ENCODE results near the gene ABCA6.
"Not testable (repeated sequence)": the region's sequence is repeated elsewhere in the genome, so short reads cannot be mapped to it uniquely, and the experiment has no call there.

ABCA6 gene

DNA sequence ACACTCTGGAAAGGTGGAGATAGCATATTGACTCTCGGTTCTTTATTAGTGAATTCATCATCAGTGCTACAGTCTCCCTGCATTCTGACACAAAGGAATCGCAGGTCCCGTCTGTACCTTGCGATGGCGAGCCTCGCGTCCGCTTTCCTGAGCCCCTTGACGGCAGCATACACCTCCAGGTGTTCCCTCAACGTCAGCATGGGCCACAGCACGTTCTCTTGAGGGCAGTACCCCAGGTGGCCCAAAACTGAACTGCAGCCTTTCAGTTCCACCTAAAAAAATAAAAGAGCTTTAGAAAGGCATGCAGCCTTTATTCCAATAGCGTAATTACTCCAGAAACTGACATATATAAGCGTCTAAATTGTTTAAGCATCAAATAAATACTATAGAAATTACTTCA lies 56.8 kb downstream of the ABCA6 start:
- H3K4me3 ChIP-seq (ENCODE audit: low read length): no peak overlapping the region
- no peaks in the 10 kb centered on the region for H3K4me1 ChIP-seq (ENCODE audit: control insufficient read depth, low read length)
- H4K20me1 ChIP-seq (ENCODE audit: control insufficient read depth, insufficient read depth, low read depth, low read length): no peaks in the 10 kb centered on the region
- H3K27ac ChIP-seq (ENCODE audit: low read depth, low read length): no peak overlapping the region
- H3F3A ChIP-seq (ENCODE audit: control insufficient read depth, insufficient read depth): no peaks in the 10 kb centered on the region
- no peaks in the 10 kb centered on the region for H3K36me3 ChIP-seq (ENCODE audit: control insufficient read depth, low read length)
- H3K79me2 ChIP-seq (ENCODE audit: control insufficient read depth, low read length): no peaks in the 10 kb centered on the region
- H3K9me2 ChIP-seq (replicated peaks; ENCODE audit: control insufficient read depth, low read length): no peaks in the 10 kb centered on the region
- no peak overlapping the region for H3K4me2 ChIP-seq (ENCODE audit: low read length)
- TF ChIP-seq EZH2phosphoT487 (IDR thresholded peaks at IDR 0.05; ENCODE audit: borderline replicate concordance, low read length): no peak
- no peaks in the 10 kb centered on the region for H3K9me3 ChIP-seq (ENCODE audit: control insufficient read depth, insufficient read depth, low read length)
- H3K27me3 ChIP-seq (ENCODE audit: control insufficient read depth, low read length): no peaks in the 10 kb centered on the region

- H3F3A ChIP-seq (ENCODE audit: control insufficient read depth, insufficient read depth): no peaks in the 10 kb centered on the region
- no peak overlapping the region for H3K4me2 ChIP-seq (ENCODE audit: low read length)
- H3K4me3 ChIP-seq (ENCODE audit: low read length): no peak overlapping the region
- no peaks in the 10 kb centered on the region for H3K27me3 ChIP-seq (ENCODE audit: control insufficient read depth, low read length)
- H3K4me1 ChIP-seq (ENCODE audit: control insufficient read depth, low read length): no peaks in the 10 kb centered on the region
- no peaks in the 10 kb centered on the region for H4K20me1 ChIP-seq (ENCODE audit: control insufficient read depth, insufficient read depth, low read depth, low read length)
- H3K27ac ChIP-seq (ENCODE audit: low read depth, low read length): no peak overlapping the region
- no peaks in the 10 kb centered on the region for H3K9me2 ChIP-seq (replicated peaks; ENCODE audit: control insufficient read depth, low read length)
- no peaks in the 10 kb centered on the region for H3K79me2 ChIP-seq (ENCODE audit: control insufficient read depth, low read length)
- H3K9me3 ChIP-seq (ENCODE audit: control insufficient read depth, insufficient read depth, low read length): no peaks in the 10 kb centered on the region
- no peaks in the 10 kb centered on the region for H3K36me3 ChIP-seq (ENCODE audit: control insufficient read depth, low read length)
- TF ChIP-seq, protein P1, sequence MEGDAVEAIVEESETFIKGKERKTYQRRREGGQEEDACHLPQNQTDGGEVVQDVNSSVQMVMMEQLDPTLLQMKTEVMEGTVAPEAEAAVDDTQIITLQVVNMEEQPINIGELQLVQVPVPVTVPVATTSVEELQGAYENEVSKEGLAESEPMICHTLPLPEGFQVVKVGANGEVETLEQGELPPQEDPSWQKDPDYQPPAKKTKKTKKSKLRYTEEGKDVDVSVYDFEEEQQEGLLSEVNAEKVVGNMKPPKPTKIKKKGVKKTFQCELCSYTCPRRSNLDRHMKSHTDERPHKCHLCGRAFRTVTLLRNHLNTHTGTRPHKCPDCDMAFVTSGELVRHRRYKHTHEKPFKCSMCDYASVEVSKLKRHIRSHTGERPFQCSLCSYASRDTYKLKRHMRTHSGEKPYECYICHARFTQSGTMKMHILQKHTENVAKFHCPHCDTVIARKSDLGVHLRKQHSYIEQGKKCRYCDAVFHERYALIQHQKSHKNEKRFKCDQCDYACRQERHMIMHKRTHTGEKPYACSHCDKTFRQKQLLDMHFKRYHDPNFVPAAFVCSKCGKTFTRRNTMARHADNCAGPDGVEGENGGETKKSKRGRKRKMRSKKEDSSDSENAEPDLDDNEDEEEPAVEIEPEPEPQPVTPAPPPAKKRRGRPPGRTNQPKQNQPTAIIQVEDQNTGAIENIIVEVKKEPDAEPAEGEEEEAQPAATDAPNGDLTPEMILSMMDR (IDR thresholded peaks at IDR 0.05; ENCODE audit: low read depth, low read length, poor library complexity, severe bottlenecking): no peak
- TF ChIP-seq EZH2phosphoT487 (IDR thresholded peaks at IDR 0.05; ENCODE audit: borderline replicate concordance, low read length): no peak
Measured at GRCh38 chr17:69082696-69083095, 59.0 kb downstream of the ABCA6 start.

DNA sequence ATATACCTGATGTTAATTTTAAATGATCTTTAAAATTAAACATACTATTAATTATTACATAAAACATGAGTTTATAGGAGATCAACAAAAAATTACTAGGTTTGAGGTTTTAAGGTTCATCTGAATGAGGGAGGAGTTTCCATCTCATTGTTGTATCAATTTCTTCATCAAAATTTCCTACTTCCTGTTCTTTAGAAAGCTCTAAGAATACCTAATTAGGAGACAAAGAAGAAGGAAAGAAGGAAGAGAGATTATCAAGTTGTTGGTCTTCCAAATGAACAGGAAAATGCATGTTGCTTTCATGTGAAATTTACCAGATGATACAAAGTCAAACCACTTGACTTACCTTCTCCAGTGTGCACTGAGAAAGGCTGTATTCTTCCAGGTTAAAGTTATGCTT lies 62.8 kb downstream of the ABCA6 start:
- Histone ChIP-seq H3F3A (ENCODE audit: control insufficient read depth, insufficient read depth) (no peaks in the 10 kb centered on the region), H3K36me3 (ENCODE audit: control insufficient read depth, low read length) (no peaks in the 10 kb centered on the region), H4K20me1 (ENCODE audit: control insufficient read depth, insufficient read depth, low read depth, low read length) (no peaks in the 10 kb centered on the region), H3K4me3 (ENCODE audit: low read length) (no peak overlapping the region), H3K4me1 (ENCODE audit: control insufficient read depth, low read length) (no peaks in the 10 kb centered on the region), H3K9me2 (replicated peaks; ENCODE audit: control insufficient read depth, low read length) (no peaks in the 10 kb centered on the region), H3K4me2 (ENCODE audit: low read length) (no peak overlapping the region), H3K27me3 (ENCODE audit: control insufficient read depth, low read length) (no peaks in the 10 kb centered on the region), H3K27ac (ENCODE audit: low read depth, low read length) (no peak overlapping the region), H3K79me2 (ENCODE audit: control insufficient read depth, low read length) (no peaks in the 10 kb centered on the region), H3K9me3 (ENCODE audit: control insufficient read depth, insufficient read depth, low read length) (no peaks in the 10 kb centered on the region)
- TF ChIP-seq, protein P1 (IDR thresholded peaks at IDR 0.05; ENCODE audit: low read depth, low read length, poor library complexity, severe bottlenecking): no peak
- TF ChIP-seq EZH2phosphoT487 (IDR thresholded peaks at IDR 0.05; ENCODE audit: borderline replicate concordance, low read length): no peak

- no peak for TF ChIP-seq EZH2phosphoT487 (IDR thresholded peaks at IDR 0.05; ENCODE audit: borderline replicate concordance, low read length)
- TF ChIP-seq, protein P1 (IDR thresholded peaks at IDR 0.05; ENCODE audit: low read depth, low read length, poor library complexity, severe bottlenecking): no peak
- no peaks in the 10 kb centered on the region for H3K36me3 ChIP-seq (ENCODE audit: control insufficient read depth, low read length)
- no peak overlapping the region for H3K27ac ChIP-seq (ENCODE audit: low read depth, low read length)
- no peak overlapping the region for H3K4me3 ChIP-seq (ENCODE audit: low read length)
- no peaks in the 10 kb centered on the region for H3F3A ChIP-seq (ENCODE audit: control insufficient read depth, insufficient read depth)
- H3K4me2 ChIP-seq (ENCODE audit: low read length): no peak overlapping the region
- no peaks in the 10 kb centered on the region for H3K9me3 ChIP-seq (ENCODE audit: control insufficient read depth, insufficient read depth, low read length)
- H3K9me2 ChIP-seq (replicated peaks; ENCODE audit: control insufficient read depth, low read length): no peaks in the 10 kb centered on the region
- no peaks in the 10 kb centered on the region for H3K4me1 ChIP-seq (ENCODE audit: control insufficient read depth, low read length)
- no peaks in the 10 kb centered on the region for H3K79me2 ChIP-seq (ENCODE audit: control insufficient read depth, low read length)
- no peaks in the 10 kb centered on the region for H3K27me3 ChIP-seq (ENCODE audit: control insufficient read depth, low read length)
- H4K20me1 ChIP-seq (ENCODE audit: control insufficient read depth, insufficient read depth, low read depth, low read length): no peaks in the 10 kb centered on the region
Measured at GRCh38 chr17:69075823-69076222, 65.9 kb downstream of the ABCA6 start.

DNA sequence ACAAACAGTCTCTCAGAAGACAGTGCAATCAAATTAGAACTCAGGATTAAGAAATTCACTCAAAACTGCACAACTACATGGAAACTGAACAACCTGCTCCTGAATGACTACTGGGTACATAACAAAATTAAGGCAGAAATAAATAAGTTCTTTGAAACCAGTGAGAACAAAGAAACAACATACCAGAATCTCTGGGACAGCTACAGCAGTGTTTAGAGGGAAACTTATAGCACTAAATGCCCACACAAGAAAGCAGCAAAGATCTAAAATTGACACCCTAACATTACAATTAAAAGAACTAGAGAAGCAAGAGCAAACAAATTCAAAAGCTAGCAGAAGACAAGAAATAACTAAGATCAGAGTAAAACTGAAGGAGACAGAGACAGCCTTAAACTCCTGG lies 68.3 kb downstream of the ABCA6 start:
- H3K79me2 ChIP-seq (ENCODE audit: control insufficient read depth, low read length); H3K4me1 ChIP-seq (ENCODE audit: control insufficient read depth, low read length); H3K27me3 ChIP-seq (ENCODE audit: control insufficient read depth, low read length); H3F3A ChIP-seq (ENCODE audit: control insufficient read depth, insufficient read depth); H3K27ac ChIP-seq (ENCODE audit: low read depth, low read length); H3K9me2 ChIP-seq (replicated peaks; ENCODE audit: control insufficient read depth, low read length); H3K4me2 ChIP-seq (ENCODE audit: low read length); H3K36me3 ChIP-seq (ENCODE audit: control insufficient read depth, low read length); H3K4me3 ChIP-seq (ENCODE audit: low read length); H3K9me3 ChIP-seq (ENCODE audit: control insufficient read depth, insufficient read depth, low read length); H4K20me1 ChIP-seq (ENCODE audit: control insufficient read depth, insufficient read depth, low read depth, low read length): not testable (repeated sequence)

- not testable (repeated sequence) for H3K9me3 ChIP-seq (ENCODE audit: control insufficient read depth, insufficient read depth, low read length); H3K9me2 ChIP-seq (replicated peaks; ENCODE audit: control insufficient read depth, low read length); H3K27me3 ChIP-seq (ENCODE audit: control insufficient read depth, low read length); H4K20me1 ChIP-seq (ENCODE audit: control insufficient read depth, insufficient read depth, low read depth, low read length); H3K4me1 ChIP-seq (ENCODE audit: control insufficient read depth, low read length); H3K4me3 ChIP-seq (ENCODE audit: low read length); H3K27ac ChIP-seq (ENCODE audit: low read depth, low read length); H3K4me2 ChIP-seq (ENCODE audit: low read length); H3F3A ChIP-seq (ENCODE audit: control insufficient read depth, insufficient read depth); H3K79me2 ChIP-seq (ENCODE audit: control insufficient read depth, low read length); H3K36me3 ChIP-seq (ENCODE audit: control insufficient read depth, low read length)
Measured at GRCh38 chr17:69072803-69073256, 68.9 kb downstream of the ABCA6 start.
